ENCODE data around the gene ZNF316. TPM values are rescaled to one million over a fixed set of nuclear protein-coding genes. Genes with fewer than 3 reads are reported as not detected.

ZNF316 gene
- total and polyA plus RNA-seq, 10 donors = 9.5 to 60.5 (median 44.2) TPM

DNA sequence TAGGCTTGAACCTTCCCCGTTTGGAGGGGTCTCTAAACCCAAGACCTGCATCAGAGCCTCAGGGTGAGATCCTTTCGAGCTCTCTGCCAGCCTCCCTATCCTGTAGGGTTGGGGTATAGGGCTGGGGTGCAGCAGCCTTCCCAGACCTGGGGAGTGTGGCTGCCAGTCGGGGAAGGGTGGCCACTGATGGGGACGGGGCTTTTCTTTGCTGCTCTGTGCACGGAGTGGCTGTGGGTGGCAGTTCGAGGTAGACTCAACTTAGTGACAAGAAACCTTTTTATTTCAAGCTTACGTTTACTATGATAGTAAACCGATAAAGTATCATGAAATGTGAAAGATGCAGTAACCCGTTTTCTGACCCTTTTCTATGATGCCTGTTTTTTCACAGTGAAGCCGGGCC lies 13.0 kb downstream of the ZNF316 start:
- peaks cover 0 to 35% (median 20%) of the 10 kb centered on the region in 8 donors for H3K9me3 ChIP-seq
- no peak overlapping the region for H3K27ac ChIP-seq
- no peaks in the 10 kb centered on the region for H3K27me3 ChIP-seq (replicated peaks in 1 of 7)
- WGBS, 5 donors = 95 to 98% (median 97%) methylated on average over 10 of the region's 10 CpGs
- H3K4me1 ChIP-seq = no peaks in the 10 kb centered on the region
- TF ChIP-seq POLR2AphosphoS5 (IDR thresholded peaks at IDR 0.05) (no peak), POLR2A (IDR thresholded peaks at IDR 0.05) (no peak)
- TF ChIP-seq, protein P1, sequence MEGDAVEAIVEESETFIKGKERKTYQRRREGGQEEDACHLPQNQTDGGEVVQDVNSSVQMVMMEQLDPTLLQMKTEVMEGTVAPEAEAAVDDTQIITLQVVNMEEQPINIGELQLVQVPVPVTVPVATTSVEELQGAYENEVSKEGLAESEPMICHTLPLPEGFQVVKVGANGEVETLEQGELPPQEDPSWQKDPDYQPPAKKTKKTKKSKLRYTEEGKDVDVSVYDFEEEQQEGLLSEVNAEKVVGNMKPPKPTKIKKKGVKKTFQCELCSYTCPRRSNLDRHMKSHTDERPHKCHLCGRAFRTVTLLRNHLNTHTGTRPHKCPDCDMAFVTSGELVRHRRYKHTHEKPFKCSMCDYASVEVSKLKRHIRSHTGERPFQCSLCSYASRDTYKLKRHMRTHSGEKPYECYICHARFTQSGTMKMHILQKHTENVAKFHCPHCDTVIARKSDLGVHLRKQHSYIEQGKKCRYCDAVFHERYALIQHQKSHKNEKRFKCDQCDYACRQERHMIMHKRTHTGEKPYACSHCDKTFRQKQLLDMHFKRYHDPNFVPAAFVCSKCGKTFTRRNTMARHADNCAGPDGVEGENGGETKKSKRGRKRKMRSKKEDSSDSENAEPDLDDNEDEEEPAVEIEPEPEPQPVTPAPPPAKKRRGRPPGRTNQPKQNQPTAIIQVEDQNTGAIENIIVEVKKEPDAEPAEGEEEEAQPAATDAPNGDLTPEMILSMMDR (IDR thresholded peaks at IDR 0.05 in 8 of 11, conservative IDR thresholded peaks at IDR 0.05 in 3 of 11) = no peak
- intact Hi-C loops (cut with DNase I; ENCODE audit: low total_unique reads) = no loop called here
- H3K4me3 ChIP-seq = no peak overlapping the region
- DNase-seq = peak; percentile 42
- peaks cover 4 to 100% (median 98%) of the 10 kb centered on the region in 6 donors for H3K36me3 ChIP-seq

DNA sequence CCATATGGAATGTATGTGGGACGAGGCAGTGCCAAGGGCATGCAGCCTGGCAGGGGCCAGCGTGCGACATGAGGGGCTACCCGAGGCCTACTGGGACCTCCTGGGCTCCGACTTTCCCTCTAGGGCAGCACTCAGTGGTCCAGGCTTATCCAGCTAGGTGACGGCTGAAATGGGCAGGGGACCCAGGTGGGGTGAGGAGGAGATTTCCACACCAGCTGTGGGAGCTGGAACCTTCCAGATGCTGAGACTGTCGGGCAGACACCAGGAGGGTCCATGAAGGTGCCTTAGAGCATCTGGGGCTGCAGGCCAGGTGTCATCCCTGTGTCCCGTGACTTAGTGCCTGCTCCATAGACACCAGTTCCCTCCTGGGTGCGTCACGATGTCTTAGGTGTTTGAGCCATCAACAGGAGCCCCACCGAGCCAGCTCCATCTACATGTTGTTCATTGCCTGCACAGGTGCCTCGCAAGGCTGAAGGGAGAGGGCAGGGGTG lies 13.4 kb downstream of the ZNF316 start:
- no peak overlapping the region for H3K27ac ChIP-seq
- no peaks in the 10 kb centered on the region for H3K27me3 ChIP-seq (replicated peaks in 1 of 7)
- no peaks in the 10 kb centered on the region for H3K4me1 ChIP-seq
- peak; percentile 64 for DNase-seq
- H3K36me3 ChIP-seq = peaks cover 4 to 100% (median 98%) of the 10 kb centered on the region in 6 donors
- TF ChIP-seq POLR2AphosphoS5 (IDR thresholded peaks at IDR 0.05) (no peak), POLR2A (IDR thresholded peaks at IDR 0.05) (no peak)
- TF ChIP-seq, protein P1 (IDR thresholded peaks at IDR 0.05 in 8 of 11, conservative IDR thresholded peaks at IDR 0.05 in 3 of 11) = no peak
- WGBS, 5 donors = 97 to 100% (median 98%) methylated on average over 12 of the region's 12 CpGs
- no peak overlapping the region for H3K4me3 ChIP-seq
- peaks cover 0 to 35% (median 20%) of the 10 kb centered on the region in 8 donors for H3K9me3 ChIP-seq
- intact Hi-C loops (cut with DNase I; ENCODE audit: low total_unique reads) = no loop called here

DNA sequence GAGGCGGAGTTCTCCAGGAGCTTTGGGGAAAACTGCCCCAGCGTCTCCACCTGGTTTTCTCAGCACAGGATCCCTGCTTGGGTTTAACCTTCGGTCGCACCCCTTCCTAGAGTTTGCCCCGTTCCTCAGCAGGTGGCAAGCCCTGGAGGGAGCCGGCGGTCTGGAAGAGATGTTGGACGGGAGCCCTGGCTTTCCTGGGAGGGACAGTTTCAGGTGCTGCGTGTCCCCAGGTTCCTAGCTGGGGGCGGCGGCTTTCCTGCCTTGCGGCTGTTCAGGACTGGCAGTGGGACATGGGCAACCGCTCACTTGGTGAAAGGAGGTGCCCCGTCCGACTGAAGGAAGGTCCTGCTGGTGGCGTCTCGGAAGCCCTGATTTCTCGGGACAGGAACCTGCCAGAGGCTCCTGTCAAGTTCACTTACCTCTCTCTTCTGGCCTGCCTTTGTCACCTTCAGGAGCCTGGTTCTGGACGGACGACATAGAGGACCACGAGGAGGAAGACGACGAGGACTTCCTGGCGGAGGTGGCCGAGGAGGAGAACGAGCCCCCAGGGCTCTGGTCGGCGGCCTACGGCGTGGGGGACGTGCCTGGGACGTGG lies 14.8 kb downstream of the ZNF316 start:
- intact Hi-C loops (cut with DNase I; ENCODE audit: low total_unique reads) = no loop called here
- DNase-seq = no peak
- Histone ChIP-seq H3K4me3 (no peak overlapping the region), H3K27me3 (replicated peaks in 1 of 7) (no peaks in the 10 kb centered on the region), H3K27ac (no peak overlapping the region), H3K9me3 (peaks cover 0 to 35% (median 20%) of the 10 kb centered on the region in 8 donors), H3K4me1 (no peaks in the 10 kb centered on the region), H3K36me3 (peaks cover 4 to 99% (median 88%) of the 10 kb centered on the region in 6 donors)
- TF ChIP-seq, protein P1 (IDR thresholded peaks at IDR 0.05 in 8 of 11, conservative IDR thresholded peaks at IDR 0.05 in 3 of 11) = no peak
- TF ChIP-seq POLR2A (IDR thresholded peaks at IDR 0.05) (no peak), POLR2AphosphoS5 (IDR thresholded peaks at IDR 0.05) (peak in 1 of 3 donors; percentile 2)
- 96 to 98% (median 97%) methylated on average over 28 to 32 of the region's 32 CpGs for WGBS, 5 donors

DNA sequence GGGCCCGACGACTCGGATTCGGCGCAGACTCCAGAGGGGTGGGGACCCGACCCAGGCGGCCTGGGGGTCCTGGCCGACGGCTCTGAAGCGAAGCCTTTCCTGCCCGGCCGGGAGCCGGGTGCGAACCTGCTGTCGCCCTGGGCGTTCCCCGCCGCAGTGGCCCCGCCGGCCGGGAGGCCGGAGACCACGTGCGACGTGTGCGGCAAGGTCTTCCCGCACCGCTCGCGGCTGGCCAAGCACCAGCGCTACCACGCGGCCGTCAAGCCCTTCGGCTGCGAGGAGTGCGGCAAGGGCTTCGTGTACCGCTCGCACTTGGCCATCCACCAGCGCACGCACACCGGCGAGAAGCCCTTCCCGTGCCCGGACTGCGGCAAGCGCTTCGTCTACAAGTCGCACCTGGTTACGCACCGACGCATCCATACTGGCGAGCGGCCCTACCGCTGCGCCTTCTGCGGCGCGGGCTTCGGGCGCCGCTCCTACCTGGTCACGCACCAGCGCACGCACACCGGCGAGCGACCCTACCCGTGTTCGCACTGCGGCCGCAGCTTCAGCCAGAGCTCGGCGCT lies 15.4 kb downstream of the ZNF316 start:
- Histone ChIP-seq H3K9me3 (peaks cover 0 to 35% (median 20%) of the 10 kb centered on the region in 8 donors), H3K27me3 (replicated peaks in 1 of 7) (no peaks in the 10 kb centered on the region), H3K27ac (no peak overlapping the region), H3K4me1 (no peaks in the 10 kb centered on the region), H3K36me3 (peaks cover 4 to 94% (median 82%) of the 10 kb centered on the region in 6 donors), H3K4me3 (no peak overlapping the region)
- TF ChIP-seq POLR2AphosphoS5 (IDR thresholded peaks at IDR 0.05) (no peak), POLR2A (IDR thresholded peaks at IDR 0.05) (no peak)
- TF ChIP-seq, protein P1 (IDR thresholded peaks at IDR 0.05 in 8 of 11, conservative IDR thresholded peaks at IDR 0.05 in 3 of 11) = no peak
- intact Hi-C loops (cut with DNase I; ENCODE audit: low total_unique reads) = no loop called here
- DNase-seq = no peak
- WGBS, 5 donors = 97 to 99% (median 98%) methylated on average over 43 to 75 of the region's 75 CpGs

All from spleen (tissue), 11 donors.